HTR-8/SVneo (cell line): Measurements from ENCODE around the gene RPUSD1.
"Not testable (repeated sequence)": the region's sequence is repeated elsewhere in the genome, so short reads cannot be mapped to it uniquely, and the experiment has no call there.

Source experiments
- DNase-seq: peaks from one replicate; pipeline ENCODE4 v3.0.0; 2011; ENCODE audit warnings: low spot score, mixed read lengths; ENCODE audit not compliant: insufficient read length
- FAIRE-seq: peaks from 2 replicates; lab custom pipeline; 2011; peaks lifted over from hg19 to GRCh38; lab: Jason Lieb, UNC

Gene RPUSD1

GRCh38 chr16:820044-820408 lies 31.8 kb upstream of the RPUSD1 start:
- not testable (repeated sequence) for FAIRE-seq, DNase-seq

- DNase-seq (no peak), FAIRE-seq (no peak)
These were observed 31.3 kb upstream of the RPUSD1 start for GRCh38 chr16:819336-820043.

- FAIRE-seq (peak; percentile 100), DNase-seq (no peak)
These were observed 30.4 kb upstream of the RPUSD1 start for GRCh38 chr16:818592-818991.

GRCh38 chr16:818132-818531 lies 30.0 kb upstream of the RPUSD1 start:
- FAIRE-seq (no peak), DNase-seq (no peak)

- FAIRE-seq (no peak), DNase-seq (no peak)
These were observed 29.1 kb upstream of the RPUSD1 start for GRCh38 chr16:817001-817906.

GRCh38 chr16:815861-816260 lies 27.7 kb upstream of the RPUSD1 start:
- DNase-seq = no peak
- no peak for FAIRE-seq

- DNase-seq = peak; percentile 45
- no peak for FAIRE-seq
These were observed 26.8 kb upstream of the RPUSD1 start for GRCh38 chr16:814974-815373.

GRCh38 chr16:813916-814412 lies 25.8 kb upstream of the RPUSD1 start:
- FAIRE-seq (no peak), DNase-seq (no peak)

- FAIRE-seq (peak; percentile 38), DNase-seq (peak; percentile 69)
These were observed 25.2 kb upstream of the RPUSD1 start for GRCh38 chr16:813204-813915.

GRCh38 chr16:808085-808386 lies 19.9 kb upstream of the RPUSD1 start:
- no peak for FAIRE-seq
- no peak for DNase-seq

GRCh38 chr16:807347-808084 lies 19.3 kb upstream of the RPUSD1 start:
- FAIRE-seq = peak; percentile 98
- DNase-seq = peak; percentile 95

- no peak for FAIRE-seq
These were observed 17.3 kb upstream of the RPUSD1 start for GRCh38 chr16:805474-805873.

GRCh38 chr16:804193-805048 lies 16.2 kb upstream of the RPUSD1 start:
- DNase-seq (no peak), FAIRE-seq (no peak)

More at GRCh38 chr16:805474-805873, 17.3 kb upstream of the RPUSD1 start:
- no peak for DNase-seq

- DNase-seq (no peak), FAIRE-seq (no peak)
These were observed 15.5 kb upstream of the RPUSD1 start for GRCh38 chr16:803754-804080.

GRCh38 chr16:802914-803753 lies 15.0 kb upstream of the RPUSD1 start:
- FAIRE-seq = no peak
- DNase-seq = no peak

- peak; percentile 72 for FAIRE-seq
These were observed 14.3 kb upstream of the RPUSD1 start for GRCh38 chr16:802461-802860.

GRCh38 chr16:801584-802363 lies 13.6 kb upstream of the RPUSD1 start:
- DNase-seq = no peak

More at GRCh38 chr16:802461-802860, 14.3 kb upstream of the RPUSD1 start:
- DNase-seq = no peak

More at GRCh38 chr16:801584-802363, 13.6 kb upstream of the RPUSD1 start:
- no peak for FAIRE-seq
